Heart left ventricle (tissue), 13 donors: ENCODE data around the gene TNIK.

Experiments used
- POLR2A ChIP-seq, 2 donors: fragments of 450-650 bp; IDR thresholded peaks; one replicate each; pipeline ENCODE4 v1.6.1; 2017; ENCODE audit warnings: antibody characterized with exemption in 2 of 2, mild to moderate bottlenecking in 2 of 2, moderate library complexity in 2 of 2
- TF ChIP-seq, protein P1 (sequence below), 12 donors: fragments of 200-600 bp; sonication (generic) in 4 of 12; IDR thresholded peaks; one replicate each; pipeline versions ENCODE4 v1.5.0 to v1.8.0; 2018 to 2022; ENCODE audit warnings: antibody characterized with exemption in 12 of 12, mild to moderate bottlenecking in 5 of 12
- donor health status: ischemic (EF 13 %, LVEDD 7.1; RV severe dilation, severe dysfunction).
- donor health status: DM: no; HTN: yes; CAD: no.
- donor health status: DM: no; HTN: no; CAD: no.
- donor health status: ischemic (EF 25% LVEDD 6.9; RV normal size, moderate dysfunction).
- donor health status: ischemic (EF 25% LVEDD 5.7; RV mildly dilated, moderate dysfunction).
- donor health status: ischemic (EF 35%, LVEDD 5.7; RV mildly dilated, moderate dysfunction).
- donor health status: nonischemic (EF 11% LVEDD 7.7; RV severe dilation, severe dysfunction).
- donor health status: DM: yes; HTN: yes; CAD: no.
- donor health status: PGD.
- donor health status: ischemic (EF 29% LVEDD 5.4; RV normal size, mild dysfunction).
- donor health status: nonischemic (EF 23%, LVEDD 6.1; RV moderate dilation, normal function).

DNA sequence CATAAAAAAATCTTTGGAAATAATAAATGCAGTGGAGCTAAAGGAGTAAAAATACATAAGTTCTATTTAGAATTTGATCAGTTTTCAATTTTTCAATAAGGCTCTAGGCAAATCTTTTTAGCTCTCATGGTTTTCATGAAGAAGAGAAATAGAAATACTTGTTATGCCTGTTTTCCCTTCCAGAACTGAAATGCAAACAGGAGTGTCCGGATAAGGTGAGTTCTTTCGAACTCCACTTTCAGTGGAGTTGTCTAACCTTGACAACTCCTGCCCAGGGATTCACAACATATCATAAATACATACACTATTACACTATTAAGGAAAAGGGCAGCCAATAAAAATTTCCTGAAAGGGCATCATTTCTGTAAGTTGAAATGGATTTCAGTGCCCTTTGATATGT, 217.3 kb downstream of the TNIK start:
- TF ChIP-seq POLR2A (IDR thresholded peaks at IDR 0.05) = no peak
- TF ChIP-seq, protein P1, sequence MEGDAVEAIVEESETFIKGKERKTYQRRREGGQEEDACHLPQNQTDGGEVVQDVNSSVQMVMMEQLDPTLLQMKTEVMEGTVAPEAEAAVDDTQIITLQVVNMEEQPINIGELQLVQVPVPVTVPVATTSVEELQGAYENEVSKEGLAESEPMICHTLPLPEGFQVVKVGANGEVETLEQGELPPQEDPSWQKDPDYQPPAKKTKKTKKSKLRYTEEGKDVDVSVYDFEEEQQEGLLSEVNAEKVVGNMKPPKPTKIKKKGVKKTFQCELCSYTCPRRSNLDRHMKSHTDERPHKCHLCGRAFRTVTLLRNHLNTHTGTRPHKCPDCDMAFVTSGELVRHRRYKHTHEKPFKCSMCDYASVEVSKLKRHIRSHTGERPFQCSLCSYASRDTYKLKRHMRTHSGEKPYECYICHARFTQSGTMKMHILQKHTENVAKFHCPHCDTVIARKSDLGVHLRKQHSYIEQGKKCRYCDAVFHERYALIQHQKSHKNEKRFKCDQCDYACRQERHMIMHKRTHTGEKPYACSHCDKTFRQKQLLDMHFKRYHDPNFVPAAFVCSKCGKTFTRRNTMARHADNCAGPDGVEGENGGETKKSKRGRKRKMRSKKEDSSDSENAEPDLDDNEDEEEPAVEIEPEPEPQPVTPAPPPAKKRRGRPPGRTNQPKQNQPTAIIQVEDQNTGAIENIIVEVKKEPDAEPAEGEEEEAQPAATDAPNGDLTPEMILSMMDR (IDR thresholded peaks at IDR 0.05) = no peak
